WTC11 (cell line): ENCODE results near the gene TIPARP.

Source experiments
- ATF6 ChIP-seq: sonication (generic); formaldehyde crosslinking; IDR thresholded peaks from 2 replicates; pipeline ENCODE4 v1.8.1; 2023; ENCODE audit warnings: mild to moderate bottlenecking, missing genetic modification reagents
- SMAD3 ChIP-seq: sonication (generic); formaldehyde crosslinking; IDR thresholded peaks from 2 replicates; pipeline ENCODE4 v1.8.0; 2022; ENCODE audit warnings: missing genetic modification reagents, mild to moderate bottlenecking, borderline replicate concordance
- TF ChIP-seq, protein P1 (sequence below): fragments of 200-600 bp; IDR thresholded peaks from 2 replicates; pipeline ENCODE4 v1.8.0; 2022; ENCODE audit warnings: antibody characterized with exemption
- TF ChIP-seq, protein P2 (sequence below): sonication (generic); formaldehyde crosslinking; IDR thresholded peaks from 2 replicates; pipeline ENCODE4 v1.8.1; 2022; ENCODE audit warnings: mild to moderate bottlenecking, moderate library complexity, missing genetic modification reagents

DNA sequence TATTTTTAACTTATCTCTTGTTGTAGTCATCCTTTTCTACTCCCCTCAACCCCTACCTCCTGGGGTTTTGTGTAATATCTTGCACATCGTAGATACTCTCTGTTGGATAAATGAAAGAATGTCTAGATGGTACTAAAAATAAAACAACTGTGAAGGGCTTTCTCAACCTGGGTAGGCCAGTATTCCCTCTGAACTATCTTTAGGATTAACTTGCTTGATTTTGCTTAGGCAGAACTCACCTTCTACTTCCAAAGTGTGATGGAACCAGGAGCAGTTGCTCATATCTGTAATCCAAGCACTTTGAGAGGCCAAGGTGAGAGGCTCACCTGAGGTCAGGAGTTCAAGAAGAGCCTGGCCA lies 32.8 kb upstream of the TIPARP start:
- TF ChIP-seq, protein P1, sequence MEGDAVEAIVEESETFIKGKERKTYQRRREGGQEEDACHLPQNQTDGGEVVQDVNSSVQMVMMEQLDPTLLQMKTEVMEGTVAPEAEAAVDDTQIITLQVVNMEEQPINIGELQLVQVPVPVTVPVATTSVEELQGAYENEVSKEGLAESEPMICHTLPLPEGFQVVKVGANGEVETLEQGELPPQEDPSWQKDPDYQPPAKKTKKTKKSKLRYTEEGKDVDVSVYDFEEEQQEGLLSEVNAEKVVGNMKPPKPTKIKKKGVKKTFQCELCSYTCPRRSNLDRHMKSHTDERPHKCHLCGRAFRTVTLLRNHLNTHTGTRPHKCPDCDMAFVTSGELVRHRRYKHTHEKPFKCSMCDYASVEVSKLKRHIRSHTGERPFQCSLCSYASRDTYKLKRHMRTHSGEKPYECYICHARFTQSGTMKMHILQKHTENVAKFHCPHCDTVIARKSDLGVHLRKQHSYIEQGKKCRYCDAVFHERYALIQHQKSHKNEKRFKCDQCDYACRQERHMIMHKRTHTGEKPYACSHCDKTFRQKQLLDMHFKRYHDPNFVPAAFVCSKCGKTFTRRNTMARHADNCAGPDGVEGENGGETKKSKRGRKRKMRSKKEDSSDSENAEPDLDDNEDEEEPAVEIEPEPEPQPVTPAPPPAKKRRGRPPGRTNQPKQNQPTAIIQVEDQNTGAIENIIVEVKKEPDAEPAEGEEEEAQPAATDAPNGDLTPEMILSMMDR, result no peak
- no peak for TF ChIP-seq SMAD3
- TF ChIP-seq, protein P2, sequence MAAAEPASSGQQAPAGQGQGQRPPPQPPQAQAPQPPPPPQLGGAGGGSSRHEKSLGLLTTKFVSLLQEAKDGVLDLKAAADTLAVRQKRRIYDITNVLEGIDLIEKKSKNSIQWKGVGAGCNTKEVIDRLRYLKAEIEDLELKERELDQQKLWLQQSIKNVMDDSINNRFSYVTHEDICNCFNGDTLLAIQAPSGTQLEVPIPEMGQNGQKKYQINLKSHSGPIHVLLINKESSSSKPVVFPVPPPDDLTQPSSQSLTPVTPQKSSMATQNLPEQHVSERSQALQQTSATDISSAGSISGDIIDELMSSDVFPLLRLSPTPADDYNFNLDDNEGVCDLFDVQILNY (CRISPR knock-in tag), result no peak
- TF ChIP-seq ATF6 (CRISPR knock-in tag), result no peak
